ENCODE results near the gene CLDN22.

CLDN22 gene

GRCh38 chr4:183321516-183321915, 1.4 kb upstream of the CLDN22 start:
- DNase-seq (ENCODE audit: low spot score) = no peak

- DNase-seq (ENCODE audit: low spot score) = no peak
Observed at GRCh38 chr4:183321079-183321478, 1.0 kb upstream of the CLDN22 start.

- DNase-seq (ENCODE audit: low spot score) = no peak
Observed at GRCh38 chr4:183318656-183319055, 1.4 kb downstream of the CLDN22 start.

GRCh38 chr4:183314806-183315205, 5.3 kb downstream of the CLDN22 start:
- no peak for DNase-seq (ENCODE audit: low spot score)

- no peak for DNase-seq (ENCODE audit: low spot score)
Observed at GRCh38 chr4:183314336-183314735, 5.7 kb downstream of the CLDN22 start.

- DNase-seq (ENCODE audit: low spot score) = no peak
Observed at GRCh38 chr4:183312841-183313240, 7.2 kb downstream of the CLDN22 start.

- DNase-seq (ENCODE audit: low spot score) = no peak
Observed at GRCh38 chr4:183306811-183307210, 13.3 kb downstream of the CLDN22 start.

GRCh38 chr4:183304538-183304937, 15.5 kb downstream of the CLDN22 start:
- no peak for DNase-seq (ENCODE audit: low spot score)

GRCh38 chr4:183304067-183304466, 16.0 kb downstream of the CLDN22 start:
- no peak for DNase-seq (ENCODE audit: low spot score)

- DNase-seq (ENCODE audit: low spot score) = no peak
Observed at GRCh38 chr4:183303301-183303700, 16.8 kb downstream of the CLDN22 start.

- no peak for DNase-seq (ENCODE audit: low spot score)
Observed at GRCh38 chr4:183300655-183301054, 19.4 kb downstream of the CLDN22 start.

GRCh38 chr4:183300070-183300469, 20.0 kb downstream of the CLDN22 start:
- DNase-seq (ENCODE audit: low spot score) = no peak

- DNase-seq (ENCODE audit: low spot score) = no peak
Observed at GRCh38 chr4:183299464-183299863, 20.6 kb downstream of the CLDN22 start.

GRCh38 chr4:183297675-183298074, 22.4 kb downstream of the CLDN22 start:
- no peak for DNase-seq (ENCODE audit: low spot score)

- no peak for DNase-seq (ENCODE audit: low spot score)
Observed at GRCh38 chr4:183295711-183296110, 24.4 kb downstream of the CLDN22 start.

GRCh38 chr4:183291070-183291469, 29.0 kb downstream of the CLDN22 start:
- DNase-seq (ENCODE audit: low spot score) = no peak

- DNase-seq (ENCODE audit: low spot score) = no peak
Observed at GRCh38 chr4:183289688-183290087, 30.4 kb downstream of the CLDN22 start.

- DNase-seq (ENCODE audit: low spot score) = no peak
Observed at GRCh38 chr4:183288955-183289354, 31.1 kb downstream of the CLDN22 start.

GRCh38 chr4:183287677-183288076, 32.4 kb downstream of the CLDN22 start:
- DNase-seq (ENCODE audit: low spot score) = no peak

- no peak for DNase-seq (ENCODE audit: low spot score)
Observed at GRCh38 chr4:183287309-183287659, 32.8 kb downstream of the CLDN22 start.

GRCh38 chr4:183286590-183287308, 33.3 kb downstream of the CLDN22 start:
- no peak for DNase-seq (ENCODE audit: low spot score)

GRCh38 chr4:183285886-183286285, 34.2 kb downstream of the CLDN22 start:
- no peak for DNase-seq (ENCODE audit: low spot score)

- no peak for DNase-seq (ENCODE audit: low spot score)
Observed at GRCh38 chr4:183284965-183285364, 35.1 kb downstream of the CLDN22 start.

GRCh38 chr4:183284258-183284785, 35.8 kb downstream of the CLDN22 start:
- no peak for DNase-seq (ENCODE audit: low spot score)

Data from activated CD4-positive, alpha-beta T cell treated with anti-CD3 and anti-CD28 coated beads, Interleukin-2, Interleukin-4, amounts not matched to agents 100 ng/mL and 50 ng/mL, durations not matched to agents 16 hours and 8 hours (primary cell).